HT-29 (cell line): ENCODE measurements around the gene SPEF2. TPM values are rescaled to one million over a fixed set of nuclear protein-coding genes. Genes with fewer than 3 reads are reported as not detected.

Experiments
- DNase-seq: peaks from one replicate; pipeline ENCODE4 v3.0.0-alpha.2; 2015; ENCODE audit warnings: low spot score
- total RNA-seq: library from RNA; depleted of rRNA; stranded (reverse); fragments of >200 nt; shearing (Covaris generic); gene quantifications from 2 replicates; pipeline ENCODE4 v1.2.3, GENCODE V29; 2014

SPEF2 gene
- total RNA-seq, 1 experiment from 2014 or later: 4.3 TPM

- no peak for DNase-seq
Observed at GRCh38 chr5:35707659-35708058, 90.0 kb downstream of the SPEF2 start.

GRCh38 chr5:35709688-35710087 is 92.0 kb downstream of the SPEF2 start:
- DNase-seq: no peak

DNA sequence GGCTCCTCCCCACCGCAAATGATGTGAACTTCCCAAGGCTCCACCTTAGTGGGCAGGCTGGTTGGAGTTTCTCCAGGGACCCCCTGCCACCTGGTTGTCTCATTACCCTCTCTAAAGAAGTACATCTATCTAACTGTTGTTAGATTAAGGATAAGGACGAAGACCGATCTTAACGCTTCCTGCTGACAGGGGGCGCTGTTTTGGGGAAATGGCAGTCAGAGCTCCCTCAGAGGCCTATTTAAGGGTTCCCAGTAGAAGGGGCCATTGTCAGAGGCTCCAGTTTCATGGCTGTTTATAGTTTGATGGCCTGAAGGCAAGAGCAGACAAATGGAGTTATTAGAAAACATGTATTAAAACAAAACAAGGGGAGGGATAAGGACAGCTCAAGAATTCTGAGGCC is 100.1 kb downstream of the SPEF2 start:
- DNase-seq: no peak

DNA sequence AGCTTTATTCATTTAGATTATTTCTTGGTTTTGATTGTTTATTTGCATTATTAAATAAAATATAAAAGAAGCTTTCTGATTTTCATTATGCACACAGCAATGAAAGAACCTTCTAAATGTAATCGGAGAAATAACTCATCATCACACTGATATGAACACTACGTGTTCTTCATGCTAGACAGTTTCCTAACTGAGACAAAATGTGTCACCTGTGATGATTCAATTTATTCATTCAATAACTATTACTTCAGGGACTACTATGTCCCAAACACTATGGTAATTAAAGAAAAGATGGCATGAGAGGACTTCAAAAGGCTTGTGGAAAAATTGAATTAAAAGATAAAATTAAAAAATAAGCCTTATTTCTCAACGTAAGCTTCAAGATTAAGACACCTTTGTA is 118.1 kb downstream of the SPEF2 start:
- no peak for DNase-seq

DNA sequence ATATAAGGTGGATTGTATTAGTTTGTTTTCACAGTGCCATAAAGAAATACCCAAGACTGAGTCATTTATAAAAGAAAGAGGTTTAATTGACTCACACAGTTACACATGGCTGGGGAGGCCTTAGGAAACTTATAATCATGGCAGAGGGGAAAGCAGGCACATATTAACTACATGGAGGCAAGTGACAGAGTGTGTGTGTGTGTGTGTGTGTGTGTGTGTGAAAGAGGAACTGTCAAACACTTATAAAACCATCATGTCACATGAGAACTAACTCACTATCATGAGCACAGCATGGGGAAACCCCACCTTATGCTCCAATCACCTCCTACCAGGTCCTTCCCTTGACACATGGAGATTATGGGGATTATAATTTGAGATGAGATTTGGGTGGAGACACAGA is 118.6 kb downstream of the SPEF2 start:
- DNase-seq: no peak

DNA sequence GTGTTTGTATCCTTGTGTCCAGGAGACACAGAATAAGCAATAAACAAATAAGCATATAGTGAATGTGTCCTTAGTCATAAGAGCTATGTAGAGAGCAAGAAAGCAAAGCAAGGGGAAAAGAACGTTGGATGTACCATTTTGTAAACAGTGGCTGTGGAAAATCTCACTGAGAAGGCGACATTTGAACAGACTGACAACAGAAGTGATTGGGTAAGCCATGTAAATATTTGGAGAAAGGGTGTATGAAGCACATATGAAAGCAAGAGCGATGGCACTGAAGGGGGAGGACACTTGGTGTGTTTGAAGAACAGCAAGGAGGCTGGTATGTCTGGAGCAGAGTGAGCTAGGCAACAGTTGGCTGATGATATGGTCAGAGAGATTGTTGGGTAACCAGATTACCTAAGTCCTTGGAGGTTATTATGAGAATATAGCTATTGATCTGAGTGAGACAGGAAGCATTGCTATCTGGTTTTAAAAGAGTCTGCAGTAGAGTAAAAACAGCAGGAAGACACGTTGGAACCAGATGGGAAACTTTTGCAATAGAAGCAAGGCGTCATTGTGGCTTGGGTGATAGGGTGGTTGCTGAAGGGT is 123.6 kb downstream of the SPEF2 start:
- DNase-seq: no peak

- DNase-seq: no peak
Observed at GRCh38 chr5:35741971-35742370, 124.3 kb downstream of the SPEF2 start.

DNA sequence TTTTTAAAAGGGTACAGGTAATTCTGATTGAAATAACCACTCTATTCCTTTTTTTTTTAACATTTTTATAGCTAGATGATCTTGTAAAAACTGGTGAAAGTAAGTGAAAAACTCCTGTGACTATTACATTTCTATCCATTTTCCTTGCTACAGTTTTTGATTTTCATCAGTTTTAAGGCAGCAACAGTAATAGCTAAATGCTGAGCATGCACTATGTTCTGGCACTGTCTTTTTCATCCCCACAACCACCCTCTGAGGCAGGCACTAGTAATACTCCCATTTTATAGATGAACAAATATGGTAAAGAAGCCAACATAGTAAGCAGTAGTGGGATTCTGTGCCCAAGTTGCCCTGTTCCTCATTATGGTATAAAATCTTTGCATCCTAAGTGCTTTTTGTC is 126.0 kb downstream of the SPEF2 start:
- DNase-seq: no peak

DNA sequence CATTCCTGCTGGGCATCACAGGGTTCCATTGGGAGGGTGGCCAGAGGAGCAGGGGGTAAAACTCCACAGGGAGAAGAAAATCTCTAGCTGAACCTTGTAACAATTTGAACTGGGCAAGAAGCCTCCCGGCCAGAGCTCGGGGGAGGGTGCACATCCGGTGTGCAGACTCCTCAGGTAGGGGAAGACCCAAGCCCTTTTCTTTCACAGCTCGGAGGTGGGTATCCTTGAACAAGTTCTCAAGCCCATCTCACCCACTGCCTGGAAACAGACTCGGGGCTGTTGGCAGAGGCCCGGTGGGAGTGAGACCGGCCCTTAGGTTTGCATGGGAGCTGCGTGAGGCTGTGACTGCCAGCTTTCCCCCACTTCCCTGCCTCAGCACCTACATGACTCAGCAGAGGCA is 127.5 kb downstream of the SPEF2 start:
- DNase-seq: no peak

DNA sequence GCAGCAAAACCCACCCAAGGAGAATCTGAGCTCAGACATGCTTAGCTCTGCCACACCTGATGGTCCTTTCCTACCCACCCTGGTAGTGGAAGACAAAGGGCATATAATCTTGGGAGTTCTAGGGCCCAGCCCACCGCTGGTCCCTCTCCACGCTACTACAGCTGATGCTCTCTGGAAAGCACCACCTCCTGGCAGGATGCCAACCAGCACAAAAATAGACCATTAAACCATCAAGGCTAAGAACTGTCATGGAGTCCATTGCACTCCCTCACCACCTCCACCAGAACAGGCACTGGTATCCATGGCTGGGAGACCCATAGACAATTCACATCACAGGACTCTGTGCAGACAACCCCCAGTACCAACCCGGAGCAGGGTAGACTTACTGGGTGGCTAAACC is 128.0 kb downstream of the SPEF2 start:
- DNase-seq: no peak

DNA sequence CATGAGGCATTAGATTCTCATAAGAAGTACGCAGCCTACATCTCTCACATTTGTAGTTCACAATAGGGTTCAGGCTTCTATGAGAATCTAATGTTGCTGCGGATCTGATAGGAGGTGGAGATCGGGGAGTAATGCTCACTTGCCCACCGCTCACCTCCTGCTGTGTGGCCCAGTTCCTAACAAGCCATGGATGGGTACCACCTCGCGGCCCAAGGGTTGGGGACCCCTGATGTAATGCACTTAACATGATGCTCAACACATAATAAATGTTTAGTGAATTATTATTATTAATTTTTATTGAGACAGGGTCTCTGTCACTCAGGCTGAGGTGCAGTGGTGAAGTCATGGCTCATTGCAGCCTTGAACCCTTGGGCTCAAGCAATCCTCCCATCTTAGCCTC is 134.3 kb downstream of the SPEF2 start:
- no peak for DNase-seq

- DNase-seq: no peak
Observed at GRCh38 chr5:35753500-35753899, 135.8 kb downstream of the SPEF2 start.

- DNase-seq: no peak
Observed at GRCh38 chr5:35754481-35754880, 136.8 kb downstream of the SPEF2 start.

- no peak for DNase-seq
Observed at GRCh38 chr5:35755966-35756365, 138.3 kb downstream of the SPEF2 start.

DNA sequence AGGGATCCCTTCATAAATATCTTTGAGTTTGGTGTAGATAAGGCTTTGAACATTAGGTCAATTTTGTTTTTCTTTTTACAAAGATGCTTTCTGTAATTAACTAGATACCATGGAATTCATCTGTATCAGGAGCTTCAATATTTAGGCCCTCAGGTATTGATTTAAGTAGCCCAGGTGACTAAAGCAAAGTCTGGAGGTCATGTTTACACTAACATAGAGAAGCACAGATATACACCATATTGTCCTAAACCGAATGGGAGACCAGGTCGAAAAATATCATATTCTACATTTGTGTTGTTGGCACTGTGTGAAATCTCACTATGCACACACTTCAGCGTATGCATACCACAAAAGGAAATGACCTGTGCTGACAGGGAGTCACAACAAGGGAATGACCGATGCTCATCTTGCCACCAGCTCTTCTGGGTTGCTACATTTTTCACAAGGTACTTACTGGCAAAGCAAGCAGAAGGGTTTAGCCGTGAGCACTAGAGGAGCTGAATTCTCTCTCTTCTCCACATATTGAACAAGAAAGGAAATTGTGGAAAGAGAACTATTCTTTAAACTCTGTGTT is 140.6 kb downstream of the SPEF2 start:
- no peak for DNase-seq

DNA sequence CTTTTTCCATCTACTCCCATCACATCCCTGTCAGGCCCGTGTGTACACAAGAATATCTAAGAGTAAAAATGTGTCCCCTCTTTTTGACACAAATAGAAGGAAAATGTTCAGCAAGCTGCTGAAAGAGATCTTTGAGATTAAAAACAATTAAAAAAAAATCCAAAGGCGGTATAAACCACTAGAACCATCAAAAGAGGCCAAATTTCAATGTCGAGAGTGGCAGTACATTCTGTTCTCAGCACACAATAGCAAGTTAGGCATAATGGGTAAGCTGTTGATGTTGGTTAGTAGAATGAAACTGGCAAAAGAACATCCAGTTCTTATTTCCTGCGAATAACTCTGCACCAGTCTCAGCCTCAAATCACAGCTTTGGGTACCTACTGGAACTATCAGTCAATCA is 143.9 kb downstream of the SPEF2 start:
- no peak for DNase-seq

DNA sequence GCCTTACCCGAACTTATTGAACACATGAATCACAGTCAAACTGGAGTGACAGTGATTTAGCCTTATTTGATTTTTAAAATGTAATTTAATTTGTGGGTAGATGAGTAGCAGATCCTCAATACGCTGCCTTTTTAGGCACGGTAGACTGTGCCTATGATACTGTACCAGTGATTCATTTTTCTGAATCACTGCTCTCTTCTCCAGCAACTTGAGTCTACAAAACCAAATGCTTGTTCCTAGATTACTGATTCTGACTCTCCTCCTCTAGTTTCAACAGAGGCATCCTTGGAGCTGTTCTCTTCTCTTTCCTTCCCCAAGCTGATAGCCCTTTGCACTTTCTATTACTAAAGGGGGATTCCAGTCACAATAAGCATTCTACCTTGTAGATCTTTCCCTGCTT is 144.7 kb downstream of the SPEF2 start:
- no peak for DNase-seq

DNA sequence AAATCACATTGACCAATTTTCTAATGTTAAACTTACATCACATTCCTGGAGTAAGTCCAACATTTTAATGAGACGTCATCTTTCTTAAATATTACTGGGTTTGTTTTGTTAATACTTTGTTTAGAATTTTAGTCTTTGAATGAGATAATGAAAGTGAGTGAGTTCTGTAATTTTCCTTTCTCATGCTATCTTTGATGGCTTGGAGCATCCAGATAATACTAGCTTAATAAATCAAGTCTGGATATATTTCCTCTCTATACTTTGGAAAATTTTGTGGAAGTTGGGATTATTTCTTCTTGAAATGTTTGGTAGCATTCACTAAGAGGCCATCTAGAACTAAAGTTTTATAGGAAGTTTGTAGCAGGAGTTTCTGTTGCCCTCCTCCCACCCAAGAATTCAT is 148.3 kb downstream of the SPEF2 start:
- DNase-seq: no peak

GRCh38 chr5:35771300-35771699 is 153.6 kb downstream of the SPEF2 start:
- DNase-seq: no peak

GRCh38 chr5:35771839-35772238 is 154.2 kb downstream of the SPEF2 start:
- DNase-seq: no peak

GRCh38 chr5:35773967-35774366 is 156.3 kb downstream of the SPEF2 start:
- DNase-seq: no peak

GRCh38 chr5:35776757-35777156 is 159.1 kb downstream of the SPEF2 start:
- DNase-seq: no peak

DNA sequence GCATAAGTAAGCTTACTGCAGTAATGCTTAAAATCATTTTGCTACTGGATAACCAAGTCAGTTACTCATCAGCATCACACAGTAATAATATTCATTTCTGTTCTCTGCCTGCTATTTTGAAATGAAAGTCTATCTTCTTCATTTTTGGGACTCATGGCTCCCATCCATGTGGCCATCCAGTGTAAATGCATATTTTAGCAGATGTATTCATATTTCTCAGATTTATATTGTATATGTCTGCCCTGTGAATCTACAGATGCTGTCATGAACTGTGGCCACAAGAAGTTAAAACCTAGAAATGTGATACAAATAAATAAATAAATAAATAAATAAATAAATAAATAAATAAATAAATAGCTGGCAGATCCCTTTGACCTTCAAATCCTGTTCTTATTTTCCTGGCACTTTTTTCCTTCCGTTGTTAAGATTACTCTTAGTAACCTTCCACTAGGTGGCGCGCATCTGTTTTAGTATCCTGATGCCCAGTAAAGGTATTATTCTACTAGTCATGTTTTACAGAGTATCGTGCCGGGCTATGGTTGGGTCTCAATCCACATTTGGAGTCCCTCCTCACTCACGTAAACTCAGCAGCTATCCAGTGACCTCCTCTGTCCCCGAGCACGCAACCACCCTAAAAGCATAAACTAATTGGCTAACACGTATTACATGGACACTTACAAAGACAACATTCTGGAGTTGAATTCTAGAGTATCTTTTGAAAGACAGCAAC is 159.9 kb downstream of the SPEF2 start:
- DNase-seq: peak; percentile 89
